ENCODE data around the gene TM4SF4. TPM values are rescaled to one million over a fixed set of nuclear protein-coding genes. Genes with fewer than 3 reads are reported as not detected.

Gene TM4SF4
- total and polyA plus RNA-seq, 2 donors (not counting 1 experiment from before 2014, with no cell fraction given) = not detected

- H3K9ac ChIP-seq (ENCODE audit: low read length) = no peak overlapping the region
- Mint-ChIP-seq H3K9me3 (ENCODE audit: insufficient read depth) (no peaks in the 10 kb centered on the region), H3K27ac (no peak overlapping the region), H3K27me3 (peaks cover 10% of the 10 kb centered on the region), H3K4me1 (no peaks in the 10 kb centered on the region), H3K4me3 (no peak overlapping the region)
- no peak overlapping the region for H3K4me2 ChIP-seq (replicated peaks; ENCODE audit: low read depth, low read length, poor library complexity, severe bottlenecking)
- TF ChIP-seq EZH2 (IDR thresholded peaks at IDR 0.05; ENCODE audit: borderline replicate concordance, insufficient read depth, low read depth, low read length, poor library complexity, severe bottlenecking) (no peak), CTCF (IDR thresholded peaks at IDR 0.05) (no peak)
- intact Hi-C loops (cut with micrococcal nuclease) = no loop called here
- no peaks in the 10 kb centered on the region for H3K4me1 ChIP-seq (ENCODE audit: control insufficient read depth in 2 of 2, insufficient read depth in 2 of 2, low read length in 2 of 2)
- no peaks in the 10 kb centered on the region for H4K20me1 ChIP-seq (ENCODE audit: control insufficient read depth, insufficient read depth, low read length, poor library complexity, severe bottlenecking)
- ATAC-seq (ENCODE audit: low read depth) (no peak), DNase-seq (no peak)
- no peaks in the 10 kb centered on the region for H3K36me3 ChIP-seq (replicated peaks in 1 of 2; ENCODE audit: control extremely low read depth in 1 of 2, control insufficient read depth in 1 of 2, extremely low read depth in 1 of 2, insufficient read depth in 2 of 2, low read length in 1 of 2)
- CTCF ChIA-PET = no interaction called here
- POLR2A ChIA-PET = no interaction called here
- H3K27ac ChIP-seq (ENCODE audit: low read length in 2 of 2) = no peak overlapping the region
- no peaks in the 10 kb centered on the region for H3K27me3 ChIP-seq (replicated peaks in 1 of 4; ENCODE audit: control extremely low read depth in 1 of 4, control insufficient read depth in 3 of 4, insufficient read depth in 4 of 4, low read length in 3 of 4)
- H3K4me3 ChIP-seq (ENCODE audit: control extremely low read depth in 1 of 5, extremely low read depth in 1 of 5, insufficient read depth in 1 of 5, low read depth in 2 of 5, low read length in 4 of 5) = no peak overlapping the region
- H2AFZ ChIP-seq (ENCODE audit: insufficient read depth, low read depth, low read length, poor library complexity, severe bottlenecking) = no peak overlapping the region
- H3K79me2 ChIP-seq (ENCODE audit: control insufficient read depth, insufficient read depth, low read length) = no peaks in the 10 kb centered on the region
- no peaks in the 10 kb centered on the region for H3K9me3 ChIP-seq (ENCODE audit: control extremely low read depth in 1 of 3, control insufficient read depth in 2 of 3, insufficient read depth in 1 of 3, low read length in 2 of 3)
Measured at GRCh38 chr3:149551500-149551899, 77.0 kb downstream of the TM4SF4 start.

DNA sequence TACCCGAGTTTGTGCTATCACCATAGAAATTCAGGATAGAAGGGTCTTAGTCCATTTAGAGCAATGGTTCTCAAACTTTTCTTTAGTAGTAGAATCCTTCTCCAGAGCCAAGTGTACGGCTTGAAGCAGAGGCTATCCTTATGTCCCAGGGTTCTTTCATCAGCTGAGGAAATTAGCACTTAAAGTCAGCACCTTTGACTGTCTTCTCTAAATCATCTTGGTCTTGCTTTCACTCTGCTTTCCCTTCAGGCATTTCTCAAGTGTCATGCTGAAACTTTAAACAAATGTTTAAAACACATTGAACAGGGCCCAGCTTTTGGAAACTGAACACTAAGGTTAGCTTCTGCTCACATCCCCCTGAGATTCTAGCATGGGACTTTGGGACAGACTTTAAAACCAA is 78.2 kb downstream of the TM4SF4 start:
- TF ChIP-seq EZH2 (IDR thresholded peaks at IDR 0.05; ENCODE audit: borderline replicate concordance, insufficient read depth, low read depth, low read length, poor library complexity, severe bottlenecking) (no peak), CTCF (IDR thresholded peaks at IDR 0.05) (no peak)
- Histone ChIP-seq H3K4me3 (ENCODE audit: control extremely low read depth in 1 of 5, extremely low read depth in 1 of 5, insufficient read depth in 1 of 5, low read depth in 2 of 5, low read length in 4 of 5) (no peak overlapping the region), H3K27me3 (replicated peaks in 1 of 4; ENCODE audit: control extremely low read depth in 1 of 4, control insufficient read depth in 3 of 4, insufficient read depth in 4 of 4, low read length in 3 of 4) (no peaks in the 10 kb centered on the region), H2AFZ (ENCODE audit: insufficient read depth, low read depth, low read length, poor library complexity, severe bottlenecking) (no peak overlapping the region), H3K27ac (ENCODE audit: low read length in 2 of 2) (no peak overlapping the region), H3K9me3 (ENCODE audit: control extremely low read depth in 1 of 3, control insufficient read depth in 2 of 3, insufficient read depth in 1 of 3, low read length in 2 of 3) (no peaks in the 10 kb centered on the region), H3K9ac (ENCODE audit: low read length) (no peak overlapping the region), H4K20me1 (ENCODE audit: control insufficient read depth, insufficient read depth, low read length, poor library complexity, severe bottlenecking) (no peaks in the 10 kb centered on the region), H3K36me3 (replicated peaks in 1 of 2; ENCODE audit: control extremely low read depth in 1 of 2, control insufficient read depth in 1 of 2, extremely low read depth in 1 of 2, insufficient read depth in 2 of 2, low read length in 1 of 2) (no peaks in the 10 kb centered on the region), H3K4me2 (replicated peaks; ENCODE audit: low read depth, low read length, poor library complexity, severe bottlenecking) (no peak overlapping the region), H3K79me2 (ENCODE audit: control insufficient read depth, insufficient read depth, low read length) (no peaks in the 10 kb centered on the region), H3K4me1 (ENCODE audit: control insufficient read depth in 2 of 2, insufficient read depth in 2 of 2, low read length in 2 of 2) (no peaks in the 10 kb centered on the region)
- POLR2A ChIA-PET = no interaction called here
- CTCF ChIA-PET = no interaction called here
- DNase-seq (no peak), ATAC-seq (ENCODE audit: low read depth) (no peak)
- Mint-ChIP-seq H3K4me3 (no peak overlapping the region), H3K27ac (no peak overlapping the region), H3K27me3 (peaks cover 7% of the 10 kb centered on the region), H3K4me1 (no peaks in the 10 kb centered on the region), H3K9me3 (ENCODE audit: insufficient read depth) (no peaks in the 10 kb centered on the region)
- intact Hi-C loops (cut with micrococcal nuclease) = no loop called here
- 75% methylated on average over 1 of the region's 2 CpGs for WGBS (ENCODE audit: insufficient coverage)

Small RNA genes within 50 kb of the gene (small RNA-seq; reads per million reads assigned to genes)
- gene AC108751.2 (ENCODE audit: insufficient read length, low read depth, low replicate concordance) (not detected), gene RNU6-1098P (ENCODE audit: insufficient read length, low read depth, low replicate concordance) (not detected)

Other genes with a start within 250 kb of the TM4SF4 start
- not detected in 2 replicates for gene TM4SF18, start 141.1 kb upstream of the TM4SF4 start, total RNA-seq
- not detected in 2 replicates for gene TM4SF18, start 141.1 kb upstream of the TM4SF4 start, polyA plus RNA-seq
- not detected in 2 replicates for gene TM4SF1, start 97.0 kb upstream of the TM4SF4 start, total RNA-seq
- gene TM4SF1, start 97.0 kb upstream of the TM4SF4 start, polyA plus RNA-seq = not detected in 2 replicates
- 0.92 and 2.3 TPM in 2 replicates for gene WWTR1, start 183.3 kb downstream of the TM4SF4 start, total RNA-seq
- gene WWTR1, start 183.3 kb downstream of the TM4SF4 start, polyA plus RNA-seq = 0.42 and 0.79 TPM in 2 replicates

All from B cell (primary cell).